H7 (cell line): Measurements from ENCODE around the gene TNIK. TPM values are rescaled to one million over a fixed set of nuclear protein-coding genes. Genes with fewer than 3 reads are reported as not detected.
"Not testable (repeated sequence)": the region's sequence is repeated elsewhere in the genome, so short reads cannot be mapped to it uniquely, and the experiment has no call there.

Source experiments
- DNase-seq: peaks from one replicate; pipeline ENCODE4 v3.0.0; 2012
- H3K27me3 ChIP-seq: 2 replicates; pipeline ENCODE4 v1.6.0; 2011; ENCODE audit warnings: mild to moderate bottlenecking, low read length; ENCODE audit not compliant: control insufficient read depth, insufficient read depth
- H3K36me3 ChIP-seq: replicated peaks from 2 replicates; pipeline ENCODE4 v1.5.1; 2011; ENCODE audit warnings: low read length; ENCODE audit not compliant: control insufficient read depth, insufficient read depth
- H3K4me3 ChIP-seq: 2 replicates; pipeline ENCODE4 v1.5.1; 2011; ENCODE audit warnings: low read depth, mild to moderate bottlenecking, control low read depth, low read length, moderate library complexity; ENCODE audit not compliant: insufficient read depth
- total RNA-seq: library from RNA; depleted of rRNA; stranded (reverse); fragments of >200 nt; shearing (Covaris generic); gene quantifications from 2 replicates; pipeline ENCODE4 v1.2.3, GENCODE V29; 2014

TNIK gene
- total RNA-seq, 1 experiment from 2014 or later: 16.4 TPM

DNA sequence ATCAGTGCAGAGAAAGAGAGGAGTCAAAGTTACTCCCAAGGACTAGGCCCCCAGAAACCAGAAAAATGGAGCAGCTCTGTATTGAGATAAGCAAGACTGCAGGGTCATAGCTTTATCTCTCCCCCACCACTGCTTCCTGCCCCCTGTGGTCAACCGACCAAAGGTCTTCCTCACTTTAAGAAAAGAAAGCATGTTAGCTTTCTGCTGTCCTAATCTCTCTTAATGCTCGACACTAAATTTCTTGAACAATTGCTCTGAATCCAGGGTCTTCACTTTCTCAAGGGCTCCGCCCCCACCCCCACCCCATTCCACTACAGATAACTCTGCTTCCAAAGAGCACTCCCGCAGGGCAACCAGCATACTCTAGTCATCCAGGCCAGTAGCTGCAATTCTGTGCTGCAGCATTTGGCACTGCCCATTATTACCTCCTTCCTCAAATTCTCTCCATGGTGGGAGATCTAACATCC lies 31.9 kb downstream of the TNIK start:
- Histone ChIP-seq H3K36me3 (no peaks in the 10 kb centered on the region), H3K27me3 (no peaks in the 10 kb centered on the region), H3K4me3 (no peak overlapping the region)
- no peak for DNase-seq

GRCh38 chr3:171427771-171428320 lies 32.4 kb downstream of the TNIK start:
- Histone ChIP-seq H3K4me3 (no peak overlapping the region), H3K27me3 (no peaks in the 10 kb centered on the region), H3K36me3 (no peaks in the 10 kb centered on the region)
- DNase-seq: no peak

- not testable (repeated sequence) for DNase-seq, H3K36me3 ChIP-seq, H3K27me3 ChIP-seq, H3K4me3 ChIP-seq
These were observed 36.1 kb downstream of the TNIK start for GRCh38 chr3:171424063-171424462.

DNA sequence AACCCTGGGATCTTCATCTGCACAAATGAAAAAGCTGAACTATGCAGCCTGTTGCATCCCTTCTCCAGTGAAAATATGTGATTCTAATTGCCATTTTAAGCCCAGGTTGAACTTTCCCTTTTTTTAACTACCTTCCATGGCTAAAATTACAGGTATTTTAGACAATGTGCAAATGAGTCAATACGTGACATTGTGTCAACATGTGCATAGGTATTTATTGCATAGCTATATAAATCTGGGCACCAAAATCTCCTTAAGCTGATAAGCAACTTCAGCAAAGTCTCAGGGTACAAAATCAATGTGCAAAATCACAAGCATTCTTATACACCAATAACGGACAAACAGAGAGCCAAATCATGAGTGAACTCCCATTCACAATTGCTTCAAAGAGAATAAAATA lies 37.4 kb downstream of the TNIK start:
- DNase-seq, H3K36me3 ChIP-seq, H3K4me3 ChIP-seq, H3K27me3 ChIP-seq: not testable (repeated sequence)

DNA sequence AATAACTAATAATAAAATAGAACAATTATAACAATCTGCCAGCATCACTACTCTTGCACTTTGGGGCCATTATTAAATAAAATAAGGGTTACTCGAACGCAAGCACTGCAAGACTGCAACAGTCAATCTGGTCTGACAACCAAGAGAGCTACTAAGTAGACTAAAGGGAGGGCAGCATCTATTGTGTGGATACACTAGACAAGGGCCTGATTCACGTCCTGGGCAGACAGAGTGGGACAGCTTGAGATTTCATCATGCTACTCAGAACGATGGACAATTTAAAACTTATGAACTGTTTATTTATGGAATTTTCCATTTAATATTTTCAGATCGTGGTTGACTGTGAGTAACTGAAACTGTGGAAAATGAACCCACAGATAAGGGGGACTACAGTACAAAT lies 39.5 kb downstream of the TNIK start:
- Histone ChIP-seq H3K4me3 (no peak overlapping the region), H3K36me3 (no peaks in the 10 kb centered on the region), H3K27me3 (no peaks in the 10 kb centered on the region)
- DNase-seq: no peak

- no peak for DNase-seq
- Histone ChIP-seq H3K27me3 (no peaks in the 10 kb centered on the region), H3K36me3 (no peaks in the 10 kb centered on the region), H3K4me3 (no peak overlapping the region)
These were observed 40.7 kb downstream of the TNIK start for GRCh38 chr3:171419457-171419856.

DNA sequence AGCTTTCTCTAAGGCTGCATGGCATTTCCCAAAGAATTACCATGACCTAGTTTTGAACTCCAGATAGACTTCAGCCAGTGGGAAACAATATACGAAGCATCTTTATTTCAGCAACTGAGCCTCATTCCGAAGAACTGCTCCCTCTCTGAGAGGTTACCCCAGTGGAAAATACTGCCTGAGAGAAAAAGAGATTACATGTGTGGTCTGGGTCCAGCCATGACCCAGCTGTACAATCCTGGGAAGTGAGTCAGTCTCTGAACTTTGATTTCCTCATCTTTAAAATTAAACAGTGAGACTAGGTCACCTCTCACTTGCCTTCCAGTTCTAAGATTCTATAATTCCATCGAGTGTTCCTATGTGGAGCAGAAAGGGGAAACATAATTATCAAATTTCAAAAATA lies 42.4 kb downstream of the TNIK start:
- no peaks in the 10 kb centered on the region for H3K27me3 ChIP-seq
- no peak for DNase-seq
- no peaks in the 10 kb centered on the region for H3K36me3 ChIP-seq
- no peak overlapping the region for H3K4me3 ChIP-seq

GRCh38 chr3:171417137-171417536 lies 43.1 kb downstream of the TNIK start:
- no peak for DNase-seq
- H3K4me3 ChIP-seq: no peak overlapping the region
- no peaks in the 10 kb centered on the region for H3K27me3 ChIP-seq
- H3K36me3 ChIP-seq: no peaks in the 10 kb centered on the region

DNA sequence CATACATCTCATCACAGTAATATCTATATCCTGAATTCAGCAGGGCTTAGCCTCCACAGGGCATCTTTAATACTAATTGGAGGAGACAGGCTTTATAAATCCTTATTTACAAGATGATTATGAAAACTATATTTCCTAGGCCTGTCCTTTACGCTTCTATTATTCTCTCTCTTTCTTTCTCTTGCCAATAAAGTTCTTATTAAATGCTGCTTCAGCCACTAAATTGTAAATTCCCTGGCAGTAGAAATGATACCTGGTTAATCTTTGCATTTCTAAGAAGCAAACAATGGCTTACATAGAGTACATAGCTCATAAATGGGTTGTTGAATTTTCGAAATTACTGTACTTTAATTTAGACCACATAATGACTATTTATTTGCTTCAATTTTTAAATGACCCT lies 43.5 kb downstream of the TNIK start:
- Histone ChIP-seq H3K4me3 (no peak overlapping the region), H3K27me3 (no peaks in the 10 kb centered on the region), H3K36me3 (no peaks in the 10 kb centered on the region)
- DNase-seq: no peak

GRCh38 chr3:171416061-171416460 lies 44.1 kb downstream of the TNIK start:
- Histone ChIP-seq H3K36me3 (no peaks in the 10 kb centered on the region), H3K4me3 (no peak overlapping the region), H3K27me3 (no peaks in the 10 kb centered on the region)
- no peak for DNase-seq

DNA sequence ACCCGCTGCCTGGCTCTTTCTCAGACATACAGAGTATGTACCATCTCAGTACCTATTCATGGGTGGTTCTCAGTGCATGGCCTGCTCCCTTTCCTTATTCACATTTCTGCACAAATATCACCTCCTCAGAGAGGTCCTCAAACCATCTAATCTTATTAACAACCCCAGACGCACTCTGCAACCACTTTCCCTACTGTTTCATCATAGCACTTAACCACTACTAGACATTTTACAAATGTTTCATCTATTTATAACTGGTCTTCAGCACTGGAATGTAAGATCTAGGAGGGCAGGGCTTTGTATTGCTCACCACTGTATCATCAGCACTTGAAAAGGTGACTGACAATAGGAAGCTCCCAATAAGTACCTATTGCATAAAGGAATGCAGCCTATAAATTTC lies 45.1 kb downstream of the TNIK start:
- DNase-seq: no peak
- H3K4me3 ChIP-seq: no peak overlapping the region
- H3K36me3 ChIP-seq: no peaks in the 10 kb centered on the region
- no peaks in the 10 kb centered on the region for H3K27me3 ChIP-seq

DNA sequence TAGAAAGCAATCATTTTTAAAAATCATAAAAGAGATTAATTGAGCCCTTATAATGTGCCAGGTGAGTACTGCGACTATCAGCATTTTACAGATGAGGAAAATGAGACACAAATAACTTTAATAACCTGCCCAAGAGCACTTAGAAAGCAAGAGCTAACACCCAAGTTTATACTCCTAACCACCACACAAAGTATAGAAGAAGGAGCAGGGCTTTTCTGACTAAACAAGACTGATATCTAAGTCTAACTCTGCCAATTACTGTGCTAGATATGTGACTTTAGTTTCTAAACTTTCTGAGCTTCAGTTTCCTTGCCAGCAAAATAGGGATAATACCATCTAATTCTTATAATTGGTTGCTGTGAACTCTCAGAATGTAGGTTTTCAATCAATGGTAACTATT lies 47.7 kb downstream of the TNIK start:
- H3K4me3 ChIP-seq: no peak overlapping the region
- no peaks in the 10 kb centered on the region for H3K27me3 ChIP-seq
- no peak for DNase-seq
- H3K36me3 ChIP-seq: no peaks in the 10 kb centered on the region

DNA sequence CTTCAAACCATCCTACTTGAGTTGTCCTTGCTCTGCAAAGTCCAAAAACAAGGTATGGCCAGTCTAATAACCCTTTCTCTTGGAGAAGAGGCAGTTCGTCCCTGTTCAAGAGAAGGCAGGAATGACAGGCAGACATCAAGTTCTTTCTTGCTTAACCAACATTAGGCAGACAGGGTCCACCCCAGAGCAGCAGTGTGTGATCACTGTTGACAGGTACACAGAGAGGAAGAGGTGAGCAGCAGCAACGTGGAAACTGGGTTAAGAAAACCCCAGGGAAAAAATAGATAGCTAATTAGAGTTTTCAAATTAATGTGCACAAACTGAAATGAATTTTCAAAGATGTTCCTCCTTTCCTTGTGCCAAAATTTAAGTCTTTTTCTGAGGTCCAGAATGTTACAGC lies 48.2 kb downstream of the TNIK start:
- DNase-seq: no peak
- Histone ChIP-seq H3K36me3 (no peaks in the 10 kb centered on the region), H3K4me3 (no peak overlapping the region), H3K27me3 (no peaks in the 10 kb centered on the region)

- Histone ChIP-seq H3K4me3 (no peak overlapping the region), H3K36me3 (no peaks in the 10 kb centered on the region), H3K27me3 (no peaks in the 10 kb centered on the region)
- DNase-seq: no peak
These were observed 50.0 kb downstream of the TNIK start for GRCh38 chr3:171410186-171410585.

- H3K36me3 ChIP-seq: no peaks in the 10 kb centered on the region
- no peak for DNase-seq
- no peaks in the 10 kb centered on the region for H3K27me3 ChIP-seq
- no peak overlapping the region for H3K4me3 ChIP-seq
These were observed 52.4 kb downstream of the TNIK start for GRCh38 chr3:171407759-171408158.

GRCh38 chr3:171404376-171404967 lies 55.7 kb downstream of the TNIK start:
- Histone ChIP-seq H3K36me3 (no peaks in the 10 kb centered on the region), H3K27me3 (no peaks in the 10 kb centered on the region), H3K4me3 (no peak overlapping the region)
- DNase-seq: no peak
